Endothelial cell (in vitro differentiated cells): ENCODE measurements around the gene LRRC18. TPM values are rescaled to one million over a fixed set of nuclear protein-coding genes. Genes with fewer than 3 reads are reported as not detected.

Source experiments
- DNase-seq: peaks from one replicate; pipeline ENCODE4 v3.0.0; 2021; ENCODE audit warnings: low spot score
- H3K27ac Mint-ChIP-seq: one replicate; pipeline ENCODE4 v1.8.0; 2021; ENCODE audit warnings: mixed read lengths, inconsistent platforms; ENCODE audit not compliant: unreplicated experiment
- H3K27me3 Mint-ChIP-seq: one replicate; pipeline ENCODE4 v1.8.0; 2021; ENCODE audit warnings: mild to moderate bottlenecking, moderate library complexity, mixed read lengths, inconsistent platforms; ENCODE audit not compliant: unreplicated experiment
- H3K36me3 Mint-ChIP-seq: one replicate; pipeline ENCODE4 v1.8.0; 2021; ENCODE audit warnings: mild to moderate bottlenecking, low read depth, mixed read lengths, inconsistent platforms; ENCODE audit not compliant: unreplicated experiment
- H3K4me1 Mint-ChIP-seq: one replicate; pipeline ENCODE4 v1.8.0; 2021; ENCODE audit warnings: mild to moderate bottlenecking, mixed read lengths, inconsistent platforms; ENCODE audit not compliant: unreplicated experiment
- H3K4me3 Mint-ChIP-seq: one replicate; pipeline ENCODE4 v1.8.0; 2021; ENCODE audit warnings: mild to moderate bottlenecking, mixed read lengths, inconsistent platforms; ENCODE audit not compliant: unreplicated experiment
- H3K9me3 Mint-ChIP-seq: one replicate; pipeline ENCODE4 v1.8.0; 2021; ENCODE audit warnings: mixed read lengths, inconsistent platforms; ENCODE audit not compliant: unreplicated experiment
- CTCF ChIP-seq: fragments of 200-600 bp; sonication (generic); IDR thresholded peaks from one replicate; pipeline ENCODE4 v1.5.0; 2021; ENCODE audit warnings: antibody characterized with exemption; ENCODE audit not compliant: unreplicated experiment
- total RNA-seq: library from RNA; stranded (reverse); fragmentation: NEBNext Ultra II Directional; extraction: Animal tissue kit (Norgen Biotek cat#: 25700); gene quantifications from one replicate; pipeline ENCODE4 v1.2.1, GENCODE V29; 2021; ENCODE audit not compliant: unreplicated experiment

The LRRC18 gene
- total RNA-seq, 1 donor from 2014 or later = not detected

DNA sequence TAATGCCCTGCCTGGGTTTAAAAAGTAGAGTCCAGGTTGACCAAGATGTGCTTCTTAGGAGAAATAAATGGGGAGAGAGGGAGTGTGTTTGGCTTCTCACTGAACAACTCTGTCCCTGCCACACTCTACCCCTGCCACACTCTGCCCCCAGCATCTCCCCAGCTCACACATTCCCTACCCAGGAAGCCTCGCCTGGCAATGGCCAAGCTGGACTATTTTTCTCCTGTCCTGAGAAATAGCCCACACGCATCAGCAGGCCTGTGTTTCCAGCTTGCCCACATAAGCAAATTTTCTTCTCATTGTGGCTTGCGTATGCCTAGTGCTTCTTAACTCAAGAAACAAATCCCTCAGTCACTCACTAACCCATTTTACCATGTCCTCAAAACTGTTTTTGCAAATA is 1.8 kb downstream of the LRRC18 start:
- no peak for TF ChIP-seq CTCF
- Mint-ChIP-seq H3K36me3 (no peaks in the 10 kb centered on the region), H3K4me3 (no peak overlapping the region), H3K4me1 (no peaks in the 10 kb centered on the region), H3K27me3 (no peaks in the 10 kb centered on the region), H3K9me3 (no peaks in the 10 kb centered on the region), H3K27ac (no peak overlapping the region)
- DNase-seq = no peak

GRCh38 chr10:48935577-48935976 is 4.1 kb downstream of the LRRC18 start:
- no peak for TF ChIP-seq CTCF
- Mint-ChIP-seq H3K36me3 (no peaks in the 10 kb centered on the region), H3K4me3 (no peak overlapping the region), H3K27me3 (no peaks in the 10 kb centered on the region), H3K4me1 (peaks cover 3% of the 10 kb centered on the region), H3K9me3 (no peaks in the 10 kb centered on the region), H3K27ac (no peak overlapping the region)
- no peak for DNase-seq

- DNase-seq = no peak
- Mint-ChIP-seq H3K9me3 (no peaks in the 10 kb centered on the region), H3K4me1 (peaks cover 3% of the 10 kb centered on the region), H3K27ac (no peak overlapping the region), H3K27me3 (no peaks in the 10 kb centered on the region), H3K4me3 (no peak overlapping the region), H3K36me3 (no peaks in the 10 kb centered on the region)
- no peak for TF ChIP-seq CTCF
Observed at GRCh38 chr10:48934672-48935501, 4.8 kb downstream of the LRRC18 start.

- H3K9me3 Mint-ChIP-seq = no peaks in the 10 kb centered on the region
- TF ChIP-seq CTCF = no peak
- H3K4me1 Mint-ChIP-seq = peaks cover 3% of the 10 kb centered on the region
- H3K36me3 Mint-ChIP-seq = no peaks in the 10 kb centered on the region
- H3K4me3 Mint-ChIP-seq = no peak overlapping the region
- no peaks in the 10 kb centered on the region for H3K27me3 Mint-ChIP-seq
- DNase-seq = no peak
- no peak overlapping the region for H3K27ac Mint-ChIP-seq
Observed at GRCh38 chr10:48932831-48933664, 6.6 kb downstream of the LRRC18 start.

DNA sequence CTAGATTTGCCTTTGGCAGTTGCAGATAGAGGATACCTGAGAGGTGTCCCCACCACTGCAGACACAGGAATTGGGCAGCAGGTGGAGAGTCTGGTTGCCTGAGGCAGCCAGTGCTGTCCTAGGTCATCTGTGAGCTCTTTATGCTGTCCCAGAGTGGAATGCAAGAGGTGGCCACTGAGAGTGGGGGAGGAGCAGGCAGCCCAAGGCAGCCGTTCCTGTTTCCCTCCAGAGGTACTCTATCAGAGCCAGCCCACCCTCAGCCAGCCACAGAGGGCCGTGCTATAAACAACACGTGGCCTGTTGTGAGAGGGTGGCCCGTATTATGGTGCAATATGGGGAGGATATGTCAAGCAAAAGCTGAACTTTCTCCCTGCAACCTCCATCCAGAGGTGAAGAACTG is 8.5 kb downstream of the LRRC18 start:
- no peaks in the 10 kb centered on the region for H3K27me3 Mint-ChIP-seq
- H3K9me3 Mint-ChIP-seq = no peaks in the 10 kb centered on the region
- DNase-seq = no peak

More for the DNA sequence above, 8.5 kb downstream of the LRRC18 start:
- H3K27ac Mint-ChIP-seq = no peak overlapping the region
- H3K36me3 Mint-ChIP-seq = no peaks in the 10 kb centered on the region
- no peak for TF ChIP-seq CTCF
- H3K4me1 Mint-ChIP-seq = peaks cover 3% of the 10 kb centered on the region
- H3K4me3 Mint-ChIP-seq = no peak overlapping the region
